GM19455 (cell line): ENCODE measurements around the gene SMURF2.
"Not testable (repeated sequence)": the region's sequence is repeated elsewhere in the genome, so short reads cannot be mapped to it uniquely, and the experiment has no call there.

Experiments
- ATAC-seq: cut with Tn5 transposase; IDR thresholded peaks from one replicate; pipeline ENCODE4 v1.9.1; 2021; ENCODE audit not compliant: unreplicated experiment

Gene SMURF2

DNA sequence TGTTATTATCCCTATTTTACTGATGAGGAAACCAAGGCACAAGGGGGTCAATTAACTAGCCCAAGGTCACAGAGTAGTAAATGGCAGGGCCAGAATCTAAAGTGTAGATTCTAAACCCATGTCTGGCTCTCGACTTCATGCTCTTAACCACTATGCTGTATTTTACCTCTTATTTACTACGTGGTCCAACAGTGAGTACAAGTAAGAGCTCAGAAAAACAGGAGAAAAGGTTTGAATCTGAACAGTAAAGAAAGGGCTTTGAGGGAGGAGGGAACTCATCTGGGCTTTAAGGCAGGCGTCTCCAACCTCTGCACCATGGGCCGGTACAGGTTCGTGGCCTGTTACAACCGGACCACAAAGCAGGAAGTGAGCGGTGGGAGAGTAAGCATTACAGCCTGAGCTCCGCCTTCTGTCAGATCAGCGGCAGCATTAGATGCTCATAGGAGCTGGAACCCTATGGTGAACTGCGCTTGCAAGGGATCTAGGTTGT is 62.9 kb downstream of the SMURF2 start:
- peak; percentile 88 for ATAC-seq

GRCh38 chr17:64598672-64599071 is 63.4 kb downstream of the SMURF2 start:
- ATAC-seq, result no peak

DNA sequence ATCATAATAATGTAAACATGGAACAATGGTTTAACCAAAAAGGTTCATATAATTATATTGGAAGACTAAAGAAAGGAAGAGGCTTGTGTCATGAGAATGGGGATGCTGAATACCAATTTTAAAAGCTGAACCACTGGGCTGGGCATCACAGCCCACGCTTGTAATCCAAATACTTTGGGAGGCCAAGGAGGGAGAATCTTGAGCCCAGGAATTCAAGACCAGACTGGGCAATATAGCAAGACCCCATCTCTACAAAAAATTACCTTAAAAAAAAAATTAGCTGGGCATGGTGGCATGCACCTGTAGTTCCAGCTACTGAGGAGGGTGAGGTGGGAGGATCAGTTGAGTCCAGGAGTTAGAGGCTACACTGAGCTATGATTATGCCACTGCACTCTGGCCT is 65.1 kb downstream of the SMURF2 start:
- no peak for ATAC-seq

GRCh38 chr17:64596439-64596838 is 65.7 kb downstream of the SMURF2 start:
- no peak for ATAC-seq

DNA sequence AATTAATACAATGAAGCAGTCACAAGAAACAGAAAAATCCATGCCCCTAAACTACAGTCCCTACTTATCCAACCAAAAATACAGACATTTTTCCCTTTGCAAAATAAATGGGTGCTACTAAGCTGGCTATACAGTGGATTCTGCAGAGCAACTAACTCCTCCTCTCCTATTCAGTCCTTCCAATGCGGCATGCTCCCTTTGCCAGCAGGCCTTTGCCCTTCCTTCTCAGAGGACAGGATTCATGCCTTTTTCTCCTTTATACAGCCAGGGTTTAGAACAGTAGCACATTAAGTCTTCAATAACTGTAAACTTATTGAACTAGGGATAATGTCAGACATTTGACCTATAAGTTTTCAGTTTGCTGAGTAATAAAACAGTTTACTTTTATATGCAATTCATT is 70.2 kb downstream of the SMURF2 start:
- no peak for ATAC-seq

DNA sequence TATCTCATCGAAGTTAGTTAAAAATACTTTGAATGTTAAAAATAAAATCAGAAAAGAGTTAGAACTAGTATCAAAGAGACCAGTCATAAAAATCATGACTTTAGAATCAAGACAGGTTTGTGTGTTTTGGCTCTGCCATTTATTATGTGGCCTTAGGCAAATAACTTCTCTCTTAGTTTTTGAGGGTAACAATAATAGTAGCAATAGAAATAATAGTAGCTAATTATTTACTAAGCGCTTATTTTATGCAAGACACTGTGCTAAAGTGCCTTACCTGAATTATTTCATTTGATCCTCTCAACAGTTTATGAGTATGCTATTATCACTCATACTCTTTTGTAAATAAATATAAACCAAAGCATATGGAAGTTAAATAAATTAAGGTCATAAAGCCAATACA is 77.0 kb downstream of the SMURF2 start:
- no peak for ATAC-seq

- ATAC-seq, result no peak
Observed at GRCh38 chr17:64583038-64583437, 79.1 kb downstream of the SMURF2 start.

DNA sequence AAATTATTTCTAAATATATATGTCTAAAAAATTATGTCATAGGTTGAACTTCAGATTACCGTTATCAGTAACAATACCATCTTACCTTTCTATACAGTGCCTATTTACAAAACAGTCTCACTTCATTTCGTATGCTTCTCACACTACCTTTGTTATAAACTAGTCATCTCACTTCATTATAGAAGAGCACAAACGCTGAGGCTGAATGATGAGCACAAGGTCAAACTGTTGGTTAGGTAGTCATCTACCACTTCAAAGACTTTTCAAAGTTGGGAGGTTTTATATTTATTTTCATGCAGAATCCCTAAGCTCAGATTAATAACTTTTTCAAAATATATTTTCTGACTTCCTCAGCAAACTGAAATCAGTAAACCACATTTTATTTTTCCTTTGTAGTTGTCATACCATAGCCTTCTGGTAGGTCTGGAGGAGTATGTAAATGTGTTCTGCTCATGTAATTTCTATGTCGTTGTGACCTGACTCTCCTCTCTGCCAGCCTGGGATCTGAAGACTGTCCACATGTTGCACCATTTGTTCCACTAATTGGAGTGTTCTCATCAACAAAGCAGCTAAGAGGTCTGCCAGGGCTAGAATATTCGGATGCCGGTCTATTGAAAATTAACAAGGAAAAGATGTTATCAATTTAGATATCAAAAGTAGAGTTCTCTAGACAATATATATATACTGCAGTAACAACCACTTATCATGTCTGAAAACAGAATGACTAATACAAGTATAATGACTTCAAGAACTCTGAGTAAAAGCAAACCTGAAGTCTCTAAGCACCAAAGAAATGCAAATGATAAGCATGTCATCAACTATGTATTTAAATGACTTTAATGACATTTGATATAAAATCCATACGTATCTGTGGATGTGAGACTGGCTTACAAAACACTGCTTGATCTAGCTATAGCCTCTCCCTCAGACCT is 81.5 kb downstream of the SMURF2 start:
- ATAC-seq, result no peak

- no peak for ATAC-seq
Observed at GRCh38 chr17:64579917-64580316, 82.2 kb downstream of the SMURF2 start.

GRCh38 chr17:64577025-64577424 is 85.1 kb downstream of the SMURF2 start:
- ATAC-seq, result not testable (repeated sequence)

- no peak for ATAC-seq
Observed at GRCh38 chr17:64575431-64575830, 86.7 kb downstream of the SMURF2 start.

DNA sequence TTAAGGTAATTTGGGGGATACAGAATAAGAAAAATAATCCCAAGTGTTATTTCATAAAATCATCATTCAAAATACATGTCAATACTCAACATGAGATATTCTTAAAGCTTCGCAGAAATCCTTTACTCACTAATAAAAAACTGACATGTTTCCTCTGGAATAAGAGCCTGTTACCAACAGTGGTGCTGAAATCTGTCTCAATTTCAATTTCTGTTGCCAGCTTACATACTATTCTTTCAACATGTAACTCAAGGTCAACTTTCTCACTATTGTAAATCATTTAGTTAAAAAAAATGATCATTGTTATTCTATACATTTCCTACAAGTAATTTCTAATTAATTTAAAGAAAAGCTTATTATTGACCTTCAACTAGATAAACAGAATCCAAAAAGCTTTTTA is 87.5 kb downstream of the SMURF2 start:
- no peak for ATAC-seq

- ATAC-seq, result no peak
Observed at GRCh38 chr17:64573214-64573613, 88.9 kb downstream of the SMURF2 start.

DNA sequence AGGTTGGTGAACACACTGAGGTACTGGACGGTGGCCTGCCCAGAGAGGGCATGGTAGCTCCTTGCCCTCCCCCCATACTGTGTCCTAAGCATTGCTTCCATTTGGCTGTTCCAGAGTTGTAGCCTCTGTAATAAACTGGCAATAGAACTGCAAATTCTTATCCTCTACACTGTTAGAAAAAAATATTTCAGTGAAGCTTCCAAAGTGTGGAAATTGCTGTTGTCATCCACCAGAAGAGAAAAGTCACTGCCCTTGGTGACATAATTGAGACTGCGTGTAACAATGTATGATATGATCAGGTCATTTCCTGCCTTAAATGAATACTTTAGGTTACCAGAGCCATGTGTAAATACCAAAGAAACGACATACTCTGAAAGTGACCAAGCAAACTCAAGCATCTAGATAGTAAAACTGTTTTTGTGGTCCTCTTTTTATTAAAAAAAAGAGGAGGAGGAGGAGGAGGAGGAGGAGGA is 89.4 kb downstream of the SMURF2 start:
- ATAC-seq, result no peak

DNA sequence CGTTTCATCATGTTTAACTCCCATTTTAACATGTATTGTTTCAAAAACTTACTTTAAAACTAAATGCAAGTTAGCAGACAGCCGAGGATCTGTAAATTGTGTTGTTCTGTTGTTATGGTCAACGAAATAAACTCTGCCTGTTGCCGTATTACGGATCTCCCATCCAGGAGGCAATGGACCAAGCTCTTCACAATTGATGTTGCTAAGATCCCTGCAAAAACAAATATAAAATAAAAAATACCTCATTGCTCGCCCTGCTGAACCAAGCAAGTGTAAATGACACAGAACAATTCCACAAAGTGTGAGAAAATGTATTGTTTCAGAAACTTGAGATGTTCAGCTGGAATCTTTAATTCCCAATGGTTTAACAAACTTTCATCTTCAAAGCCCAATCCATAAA is 90.4 kb downstream of the SMURF2 start:
- ATAC-seq, result no peak

DNA sequence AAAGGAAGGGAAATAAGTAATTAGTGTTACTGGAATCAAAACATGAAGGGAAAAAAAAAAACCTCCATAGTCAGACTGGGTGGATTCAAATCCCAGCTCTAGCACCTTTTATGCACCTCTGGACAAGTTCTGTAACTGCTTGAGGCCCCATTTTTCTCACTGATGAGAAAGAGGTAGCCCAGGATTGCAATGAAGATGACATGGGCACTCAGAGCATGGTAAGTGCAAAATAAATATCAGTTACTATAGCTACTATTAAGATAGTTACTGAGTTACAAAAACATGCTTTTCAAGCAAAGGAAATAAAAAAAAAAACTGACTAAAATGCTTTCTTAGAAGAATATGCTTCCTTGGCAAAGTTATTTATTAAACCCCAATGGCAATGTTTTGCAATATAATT is 96.5 kb downstream of the SMURF2 start:
- no peak for ATAC-seq

- no peak for ATAC-seq
Observed at GRCh38 chr17:64564098-64564497, 98.0 kb downstream of the SMURF2 start.

DNA sequence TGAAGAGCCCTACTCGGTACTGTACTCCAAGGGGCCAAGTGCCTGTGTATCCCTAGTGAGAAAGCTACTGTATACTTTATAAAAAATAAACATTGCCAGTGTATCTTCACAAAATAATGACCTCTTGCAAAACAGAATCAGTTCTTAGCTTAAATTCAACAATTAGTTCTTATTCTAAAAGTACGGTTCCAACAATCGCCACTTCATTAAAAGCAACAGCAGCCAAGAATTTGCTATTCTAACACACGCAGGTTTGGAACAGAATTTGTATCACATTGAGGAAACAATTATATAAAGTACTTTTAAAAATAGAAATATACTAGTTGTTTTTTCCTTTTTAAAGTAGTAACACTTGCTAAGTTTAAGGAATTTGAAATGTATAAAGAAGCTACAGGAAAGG is 106.8 kb downstream of the SMURF2 start:
- ATAC-seq, result no peak

- ATAC-seq, result no peak
Observed at GRCh38 chr17:64554028-64554637, 108.0 kb downstream of the SMURF2 start.

DNA sequence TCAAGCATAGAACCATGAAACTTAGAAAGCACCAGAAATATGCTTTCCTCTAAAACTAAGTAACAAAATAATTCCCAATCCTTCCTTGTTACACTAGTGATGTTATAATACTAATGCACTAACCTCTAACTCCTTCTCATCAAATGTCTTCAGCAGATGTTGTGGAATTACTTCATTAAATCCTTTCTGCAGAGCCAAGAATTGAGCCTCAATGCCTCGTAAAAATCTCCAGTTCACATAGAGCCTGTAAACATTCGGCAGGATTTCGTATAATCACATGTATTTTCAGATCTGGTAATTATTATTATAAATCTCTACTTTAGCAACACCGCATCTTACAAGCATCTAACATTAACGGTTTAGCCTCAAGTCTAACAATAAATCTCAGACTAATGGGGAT is 110.6 kb downstream of the SMURF2 start:
- ATAC-seq, result no peak

DNA sequence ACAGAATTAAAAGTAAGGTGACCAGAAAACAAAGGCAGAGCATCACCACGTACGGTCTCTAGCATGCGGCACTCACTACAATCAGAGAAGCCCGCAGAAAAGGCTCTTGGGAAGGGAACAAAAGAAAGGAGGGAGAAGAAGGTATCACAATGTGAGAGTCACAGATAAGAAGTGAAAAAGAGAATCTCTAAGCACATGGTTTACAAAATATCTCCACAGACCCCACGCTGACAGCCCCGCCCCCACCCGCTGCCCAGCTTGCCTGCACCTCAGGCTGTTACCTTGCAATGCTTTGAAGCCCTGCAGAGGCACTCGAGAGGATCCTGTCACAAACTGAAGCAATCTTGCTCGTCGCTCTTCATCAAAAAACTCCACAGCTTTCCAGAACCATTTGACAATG is 114.8 kb downstream of the SMURF2 start:
- ATAC-seq, result no peak

DNA sequence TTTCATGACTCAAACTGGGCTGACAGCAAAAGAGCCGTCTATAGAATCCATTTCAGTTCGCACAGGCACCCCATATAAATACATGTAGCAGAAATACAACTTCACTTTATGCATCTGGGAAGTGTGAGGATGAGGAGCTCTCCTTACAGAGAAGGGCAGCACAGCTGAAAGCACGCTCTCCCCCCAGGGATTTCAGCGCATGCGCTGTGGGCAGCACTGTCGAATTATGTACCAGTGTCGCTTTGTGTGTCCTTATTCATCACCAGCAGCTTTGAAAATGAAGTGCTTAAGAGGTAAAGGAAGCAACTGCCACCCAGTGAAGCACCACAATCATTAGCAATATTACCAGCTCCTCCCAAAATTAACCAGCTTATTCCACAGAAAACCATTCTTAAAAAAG is 115.4 kb downstream of the SMURF2 start:
- no peak for ATAC-seq
